GM21576 (cell line): ENCODE results near the gene IGFBP4.

ENCODE experiments used
- ATAC-seq: cut with Tn5 transposase; IDR thresholded peaks from one replicate; pipeline ENCODE4 v1.9.1; 2021; ENCODE audit warnings: mild to moderate bottlenecking, moderate library complexity; ENCODE audit not compliant: unreplicated experiment

The IGFBP4 gene

DNA sequence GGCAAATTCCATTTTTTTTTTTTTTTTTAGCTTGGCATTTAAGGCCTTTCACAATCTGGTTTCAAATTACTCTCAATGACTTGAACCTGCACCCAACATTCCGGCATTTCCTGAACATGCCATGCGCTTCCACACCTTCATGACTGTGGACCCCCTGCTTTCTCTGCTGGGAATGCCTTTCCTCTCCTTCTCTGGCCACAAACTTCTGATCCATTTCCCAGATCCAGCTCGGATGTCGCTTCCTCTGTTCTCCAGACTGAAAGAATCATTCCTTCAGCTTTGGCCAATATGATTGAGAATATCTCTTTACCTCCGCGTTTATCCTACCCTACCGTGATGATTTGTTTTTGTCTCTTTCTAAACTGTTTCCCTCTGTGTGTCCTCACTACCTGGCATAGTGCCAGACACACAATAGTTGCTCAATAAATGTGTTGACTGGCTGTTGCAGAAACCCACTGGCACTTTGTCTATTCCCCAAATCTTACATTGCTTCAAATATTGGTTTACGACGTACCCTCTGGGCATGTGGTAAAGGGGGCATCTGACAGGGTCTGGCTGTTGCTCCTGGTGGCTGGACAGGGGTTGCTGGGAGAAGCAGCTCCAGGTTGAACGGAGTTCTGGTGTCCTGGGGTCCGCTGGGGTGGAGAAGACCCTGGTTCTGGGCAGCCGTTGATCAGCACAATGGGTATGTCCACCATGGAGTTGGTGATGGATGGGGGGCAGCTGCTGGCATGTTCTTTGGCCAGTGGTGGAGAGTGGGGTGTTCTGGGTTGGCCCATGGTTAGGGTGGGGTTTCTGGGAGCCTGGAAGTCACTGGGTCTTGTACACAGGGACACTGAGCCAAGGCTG, 43.5 kb downstream of the IGFBP4 start:
- ATAC-seq, result no peak

DNA sequence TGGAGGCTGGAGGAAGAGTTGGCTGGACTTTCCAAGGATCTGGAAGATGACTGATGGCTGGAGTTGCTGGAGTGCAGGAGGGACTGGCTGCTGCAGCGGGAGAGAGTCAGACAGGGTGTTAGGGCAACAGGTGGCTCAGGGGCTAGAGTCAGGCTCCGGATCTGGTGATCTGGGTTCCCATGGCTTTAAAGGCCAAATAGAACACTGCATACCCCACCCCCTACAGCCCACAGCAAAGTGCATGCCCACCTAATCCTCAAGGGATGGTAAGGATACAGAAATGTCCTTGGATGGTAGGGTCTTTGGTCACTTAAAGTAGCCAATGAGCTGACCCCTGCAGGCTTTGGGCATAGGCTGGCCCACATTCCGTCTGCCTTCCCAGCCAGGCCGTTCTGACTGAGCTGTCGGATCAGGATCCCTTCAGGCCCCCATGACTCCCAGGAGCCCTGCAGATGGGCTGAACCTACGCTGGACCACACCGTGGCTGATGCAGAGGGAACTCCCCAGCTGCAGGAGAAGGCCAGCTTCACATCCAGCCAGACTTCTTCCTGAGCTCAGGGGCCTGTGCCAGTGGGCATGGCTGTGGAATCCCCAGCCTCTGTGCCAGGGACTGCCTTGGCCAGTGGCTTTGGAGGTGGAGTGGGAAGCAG, 44.2 kb downstream of the IGFBP4 start:
- ATAC-seq, result no peak

DNA sequence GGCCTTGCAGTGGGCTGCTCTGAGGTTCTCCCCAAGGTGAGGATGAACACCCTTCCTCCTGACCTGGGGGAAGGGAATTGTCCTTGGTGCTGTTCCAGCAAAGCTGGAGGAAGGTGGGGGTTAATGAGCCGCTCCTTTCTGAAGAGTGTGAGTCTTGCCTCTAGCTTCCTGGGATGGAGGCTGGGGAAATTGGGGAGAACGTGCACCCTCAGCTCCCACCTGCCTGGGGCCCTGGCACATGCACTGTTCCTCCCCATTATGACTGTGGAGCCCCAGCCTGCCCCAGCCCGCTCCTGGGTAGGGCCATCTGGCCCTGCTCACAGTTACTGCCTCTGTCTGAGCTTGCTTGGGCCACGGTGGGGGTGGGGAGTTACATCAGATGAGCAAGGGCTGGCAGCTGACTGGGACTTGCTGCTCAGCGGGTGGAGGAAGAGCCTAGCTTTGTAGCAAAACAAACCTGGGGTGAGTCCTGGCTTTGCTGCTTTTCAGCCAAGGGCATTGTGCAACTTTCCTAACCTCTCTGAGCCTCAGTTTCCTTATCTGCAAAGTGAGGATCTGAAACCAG, 47.1 kb downstream of the IGFBP4 start:
- no peak for ATAC-seq

DNA sequence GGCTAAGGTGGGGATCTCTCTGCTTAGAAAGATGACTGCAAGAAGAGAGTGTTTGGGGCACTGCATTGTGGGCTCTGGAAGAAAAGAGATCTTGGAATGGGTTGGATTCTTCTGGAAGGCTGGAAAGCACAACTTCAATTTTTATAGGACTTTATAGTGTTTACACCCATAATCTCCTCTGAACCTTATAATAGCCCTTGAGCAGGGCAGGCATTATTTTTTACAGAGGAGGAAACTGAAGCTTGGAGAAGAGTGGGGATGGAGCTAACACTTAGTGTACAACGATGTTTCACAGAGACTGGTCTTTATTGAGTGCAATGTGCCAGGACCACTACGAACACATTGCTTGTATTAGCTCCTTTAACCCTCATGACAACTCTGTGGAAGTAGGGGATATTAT, 47.7 kb downstream of the IGFBP4 start:
- no peak for ATAC-seq

DNA sequence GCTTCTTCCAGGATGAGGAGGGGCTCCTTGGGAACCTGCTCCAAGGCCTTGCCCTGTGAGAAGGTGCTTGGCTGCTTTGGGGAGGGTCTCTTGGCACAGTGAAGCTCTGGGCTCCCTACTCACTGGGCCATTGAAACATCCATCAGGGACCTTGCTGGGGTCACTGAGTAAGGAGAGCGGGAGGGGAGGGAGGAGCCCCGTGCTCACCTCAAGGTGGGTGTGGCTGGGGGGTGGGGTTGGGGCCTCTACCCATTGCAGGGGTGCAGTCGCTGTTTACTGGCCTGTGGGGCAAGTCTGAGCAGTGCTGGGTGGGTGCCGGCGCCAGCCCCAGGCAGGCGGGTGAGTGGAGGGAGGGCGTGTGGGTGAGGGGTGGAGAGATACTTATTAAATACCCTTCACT, 48.2 kb downstream of the IGFBP4 start:
- ATAC-seq, result no peak

DNA sequence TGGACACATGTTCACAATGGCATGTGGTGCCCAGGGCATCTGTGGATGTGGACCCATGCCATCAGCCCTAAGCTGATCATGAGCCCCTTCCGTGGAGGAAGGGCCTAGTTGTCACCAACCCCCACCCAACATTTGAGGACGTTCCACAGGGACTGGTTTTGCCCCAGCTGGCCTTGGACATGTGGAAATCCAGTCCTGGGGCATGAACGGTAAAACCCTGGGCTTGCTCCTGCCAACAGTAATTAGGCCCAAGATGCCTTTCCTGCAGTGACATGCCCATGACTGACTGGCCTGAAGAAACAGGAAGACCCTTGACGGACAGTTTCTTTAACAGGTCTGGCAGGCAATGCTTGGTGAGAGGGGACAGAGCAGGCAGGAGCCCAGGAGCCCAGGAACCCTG, 50.4 kb downstream of the IGFBP4 start:
- ATAC-seq, result no peak

DNA sequence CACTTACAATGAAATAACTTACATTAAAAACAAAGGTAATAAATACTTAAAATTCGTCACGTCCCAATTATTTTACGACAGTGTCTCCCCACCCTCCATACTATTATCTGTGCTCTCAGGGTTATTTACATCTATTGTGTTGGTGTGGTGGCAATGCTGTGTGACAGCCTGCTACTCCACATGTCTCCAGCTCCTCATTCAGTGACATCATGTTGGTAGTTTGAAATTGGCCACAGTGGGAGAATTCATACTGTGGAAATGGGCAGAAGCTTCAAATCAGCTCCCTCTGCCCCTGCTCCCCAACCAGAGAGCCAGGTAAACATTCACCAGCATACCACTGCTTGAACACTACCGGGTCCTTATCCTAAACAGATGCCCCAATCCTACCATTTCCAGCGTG, 51.9 kb downstream of the IGFBP4 start:
- ATAC-seq, result no peak

DNA sequence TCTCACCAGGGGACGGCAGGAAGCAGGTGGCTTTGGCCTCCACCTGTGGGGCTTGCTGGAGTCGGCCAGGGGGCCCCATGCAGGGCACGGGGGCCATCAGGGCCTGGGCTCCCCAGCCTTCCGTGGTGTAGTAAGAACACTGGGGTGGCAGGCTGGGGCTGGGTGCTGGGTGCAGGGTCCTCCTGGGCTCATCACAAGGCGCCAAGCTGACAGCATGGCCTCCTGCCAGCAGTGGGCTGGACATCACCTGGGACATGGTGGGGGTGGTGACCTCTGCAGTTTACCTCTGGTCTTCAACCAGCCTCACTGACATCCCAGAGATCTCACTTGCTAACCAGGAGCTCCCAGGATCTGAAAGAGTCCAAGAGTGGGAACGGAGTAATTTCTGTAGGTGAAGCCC, 52.9 kb downstream of the IGFBP4 start:
- ATAC-seq, result no peak

DNA sequence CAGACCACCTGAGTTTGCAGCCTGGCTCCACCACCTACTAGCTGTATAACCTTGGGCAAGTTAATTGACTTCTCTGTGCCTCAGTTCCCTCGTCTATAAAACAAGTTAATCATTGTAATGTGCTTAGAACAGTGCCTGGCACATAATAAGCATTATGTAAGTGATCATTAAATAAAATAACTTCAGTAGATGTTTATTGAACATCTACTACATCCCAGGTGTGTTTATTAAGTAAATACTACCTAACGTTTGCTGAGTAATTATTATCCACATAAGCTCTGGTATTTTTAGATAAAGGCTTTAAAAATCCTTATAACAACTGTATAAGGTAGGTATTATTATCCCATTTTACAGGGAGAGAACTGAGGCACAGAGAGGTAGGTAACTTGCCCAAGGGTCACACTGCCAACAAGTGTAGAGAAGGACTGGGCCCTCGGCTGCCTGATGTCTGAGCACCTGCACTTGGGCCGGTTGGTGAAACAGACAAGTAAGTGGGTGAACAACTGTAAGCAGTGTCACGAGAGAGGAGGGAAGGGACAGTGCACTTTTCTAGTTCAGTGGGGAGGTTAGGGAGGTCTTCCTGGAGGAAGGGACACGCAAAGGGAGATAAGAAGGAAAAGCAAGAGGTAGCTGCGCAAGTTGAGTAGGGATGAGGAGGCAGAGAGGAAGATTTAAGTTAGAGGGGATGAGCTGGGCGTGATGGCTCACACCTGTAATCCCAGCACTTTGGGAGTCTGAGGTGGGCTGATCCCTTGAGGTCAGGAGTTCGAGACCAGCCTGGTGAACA, 53.6 kb downstream of the IGFBP4 start:
- ATAC-seq, result no peak

DNA sequence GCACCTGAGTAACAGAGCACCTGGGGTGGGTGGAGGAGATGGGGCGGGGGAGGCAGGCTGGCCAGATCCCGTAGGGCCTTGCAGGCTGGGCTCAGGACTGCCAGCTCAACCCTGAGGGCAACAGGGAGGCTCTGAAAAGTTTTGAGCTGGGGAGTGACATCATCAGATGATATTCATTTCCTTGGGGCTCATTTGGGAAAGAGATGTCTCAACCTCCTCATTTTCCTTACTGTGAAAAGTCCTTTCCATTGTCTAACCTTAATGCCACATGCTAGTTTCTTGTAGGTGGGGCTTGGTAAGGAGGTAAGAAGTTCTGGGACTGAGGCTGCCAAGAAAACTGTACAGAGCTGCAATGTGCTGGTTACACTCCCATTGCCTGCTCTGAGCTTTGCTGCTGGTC, 54.4 kb downstream of the IGFBP4 start:
- no peak for ATAC-seq

DNA sequence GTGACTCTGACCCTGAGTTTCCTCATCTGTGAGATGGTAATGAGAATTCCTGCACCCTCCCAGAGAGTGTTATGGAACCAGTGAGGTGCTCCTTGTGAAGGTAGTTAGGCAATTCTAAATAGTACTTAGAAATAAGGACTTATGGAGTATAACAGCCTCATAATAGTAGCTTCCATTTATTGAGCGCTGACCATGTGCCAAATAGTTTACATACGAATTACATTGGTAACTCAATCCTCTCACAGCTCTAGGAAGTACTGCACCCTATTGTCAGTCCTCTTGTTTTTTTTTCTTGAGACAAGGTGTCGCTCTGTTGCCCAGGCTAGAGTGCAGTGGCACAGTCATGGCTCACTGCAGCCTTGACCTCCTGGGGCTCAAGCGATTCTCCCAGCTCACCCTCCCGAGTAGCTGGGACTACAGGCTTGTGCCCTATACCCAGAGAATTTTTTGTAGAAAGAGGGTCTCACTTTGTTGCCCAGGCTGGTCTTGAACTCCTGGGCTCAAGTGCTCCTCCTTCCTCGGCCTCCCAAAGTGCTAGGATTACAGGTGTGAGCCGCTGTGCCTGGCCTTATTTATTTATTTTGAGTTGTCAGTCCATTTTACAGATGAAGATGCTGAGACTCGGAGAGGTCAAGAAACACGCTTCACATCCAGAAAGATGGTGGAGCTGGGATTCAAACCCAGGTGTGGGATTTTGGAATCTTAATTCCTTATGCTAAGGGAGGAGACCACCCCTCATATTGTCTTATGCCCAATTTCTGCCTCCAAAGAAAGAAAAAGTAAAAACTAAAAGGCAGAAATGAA, 55.2 kb downstream of the IGFBP4 start:
- no peak for ATAC-seq

DNA sequence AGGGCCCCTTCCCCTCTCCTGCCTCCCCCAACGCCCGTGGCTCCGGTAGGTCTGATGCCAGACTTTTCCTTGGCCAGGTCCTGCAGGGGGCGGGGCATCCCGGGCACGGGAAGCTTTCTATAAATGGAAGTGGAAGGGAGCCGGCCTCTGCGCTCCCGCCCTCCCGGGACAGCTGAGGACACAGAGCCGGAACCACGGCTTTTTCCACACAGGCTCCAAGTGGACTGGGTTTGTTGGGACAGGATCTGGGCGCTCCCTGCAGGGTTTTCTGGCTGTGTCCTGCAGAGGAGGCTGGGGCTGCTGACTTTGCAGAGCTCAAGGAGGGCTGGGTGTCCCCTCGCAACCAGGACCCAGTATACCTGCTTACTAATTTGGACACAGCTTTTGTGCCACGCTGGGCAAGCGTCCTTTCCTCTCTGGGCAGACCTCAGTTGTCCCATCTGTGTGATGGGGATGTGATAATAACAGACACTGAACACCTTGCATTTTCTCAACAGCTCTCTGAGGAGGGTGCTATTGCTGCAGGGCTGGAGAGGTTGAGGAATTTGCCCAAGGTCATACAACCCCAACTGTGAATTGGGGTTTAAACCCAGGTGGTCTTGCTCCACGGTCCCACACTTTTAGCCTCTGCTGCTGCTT, 56.4 kb downstream of the IGFBP4 start:
- ATAC-seq, result no peak

DNA sequence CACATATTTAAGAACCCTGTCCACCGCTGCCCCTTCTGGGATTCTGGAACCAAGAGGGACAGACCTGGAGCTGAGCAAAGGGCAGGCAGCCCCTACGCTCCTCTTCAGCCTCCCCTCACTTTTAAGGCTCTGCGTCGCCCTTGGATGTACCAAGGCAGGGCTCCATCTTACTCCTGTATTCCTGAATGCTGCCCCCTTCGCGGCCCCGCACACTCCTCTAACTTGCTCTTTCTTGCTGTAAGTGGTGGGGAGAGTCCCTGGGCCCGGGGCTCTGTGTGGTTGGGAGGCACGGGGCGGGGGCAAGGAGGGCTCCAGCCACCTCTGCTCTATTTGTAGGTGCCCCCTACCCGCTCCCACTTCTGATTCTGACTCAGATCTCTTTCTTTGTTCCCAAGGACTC, 56.9 kb downstream of the IGFBP4 start:
- ATAC-seq, result no peak

DNA sequence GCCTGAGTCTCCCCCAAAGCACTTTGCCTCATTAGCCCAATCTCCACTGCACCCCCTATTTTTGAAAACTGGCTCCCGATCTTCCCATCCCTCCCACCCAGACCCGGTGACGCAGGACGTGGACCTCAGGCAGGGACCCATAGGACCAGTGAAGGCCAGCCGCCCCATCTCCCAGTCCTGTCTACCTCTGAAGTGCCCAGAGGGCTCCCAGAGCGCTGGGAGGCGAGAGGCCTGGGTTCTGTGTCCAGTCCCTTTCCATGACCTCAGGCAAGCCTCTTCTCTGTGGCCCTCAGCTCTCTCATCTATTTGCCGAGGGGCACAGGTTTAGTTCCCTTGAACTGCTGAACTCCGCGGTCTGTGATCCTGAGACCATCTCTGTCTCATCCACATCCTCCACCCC, 57.5 kb downstream of the IGFBP4 start:
- no peak for ATAC-seq

DNA sequence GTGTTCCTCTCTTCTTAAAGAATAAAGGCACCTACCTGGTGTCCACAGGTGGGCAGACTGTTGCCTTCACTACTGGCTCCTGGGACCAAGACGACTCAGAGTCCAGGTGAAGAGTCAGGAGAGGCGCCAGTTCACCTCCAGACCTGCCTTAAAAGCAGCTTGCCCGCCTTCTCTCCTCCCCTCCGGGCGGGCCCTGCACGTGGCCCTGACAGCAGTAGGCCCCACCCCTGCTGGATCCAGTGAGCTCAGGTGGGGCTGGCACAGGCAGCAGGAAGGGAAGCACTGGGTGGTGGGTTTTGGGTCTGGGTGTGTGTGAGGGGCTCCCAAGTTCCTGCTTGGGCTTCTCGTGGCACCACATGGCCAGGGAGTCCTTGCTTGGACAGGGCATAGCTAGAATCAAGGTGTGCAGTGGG, 58.3 kb downstream of the IGFBP4 start, which contains the start of gene TNS4:
Gene TNS4, minus strand, starts transcription at position 125 of the 413 bp plus-strand sequence. CDS start 5,198 bp downstream, outside the sequence.
- ATAC-seq, result no peak

DNA sequence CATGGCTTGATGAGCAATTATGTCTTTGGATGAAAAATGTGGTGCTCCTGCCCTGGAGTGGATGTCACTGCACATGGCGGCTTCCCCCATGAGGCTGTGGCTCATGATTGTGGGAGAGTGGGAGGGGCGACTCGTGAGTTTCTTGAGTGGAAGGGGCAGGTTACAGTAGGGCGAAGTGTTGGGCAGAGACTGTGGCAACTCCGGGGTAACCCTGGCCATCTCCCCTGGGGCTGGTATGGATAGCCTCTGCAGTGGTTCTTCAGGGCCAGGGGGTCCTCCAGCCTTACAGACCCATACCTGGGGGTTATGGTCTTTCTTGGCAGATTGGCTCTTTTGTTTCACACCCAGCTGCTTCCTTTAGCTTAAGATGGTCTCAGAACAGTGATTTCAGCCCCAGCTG, 59.5 kb downstream of the IGFBP4 start:
- no peak for ATAC-seq

DNA sequence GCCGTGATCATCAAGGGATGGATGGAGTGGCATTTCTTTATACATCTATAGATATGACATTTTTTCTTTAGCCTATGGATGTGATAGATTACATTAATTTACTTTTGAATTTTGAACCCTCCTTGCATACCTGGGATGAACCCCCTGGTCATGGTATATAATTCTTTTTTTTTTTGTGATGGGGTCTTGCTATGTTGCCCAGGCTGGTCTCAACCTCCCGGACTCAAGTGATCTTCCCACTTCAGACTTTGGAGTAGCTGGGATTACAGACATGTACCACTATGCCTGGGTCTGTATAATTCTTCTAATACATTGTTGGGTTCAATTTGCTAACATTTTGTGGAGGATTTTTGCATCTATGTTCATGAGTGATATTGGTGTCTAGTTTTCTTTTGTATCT, 59.9 kb downstream of the IGFBP4 start:
- no peak for ATAC-seq

DNA sequence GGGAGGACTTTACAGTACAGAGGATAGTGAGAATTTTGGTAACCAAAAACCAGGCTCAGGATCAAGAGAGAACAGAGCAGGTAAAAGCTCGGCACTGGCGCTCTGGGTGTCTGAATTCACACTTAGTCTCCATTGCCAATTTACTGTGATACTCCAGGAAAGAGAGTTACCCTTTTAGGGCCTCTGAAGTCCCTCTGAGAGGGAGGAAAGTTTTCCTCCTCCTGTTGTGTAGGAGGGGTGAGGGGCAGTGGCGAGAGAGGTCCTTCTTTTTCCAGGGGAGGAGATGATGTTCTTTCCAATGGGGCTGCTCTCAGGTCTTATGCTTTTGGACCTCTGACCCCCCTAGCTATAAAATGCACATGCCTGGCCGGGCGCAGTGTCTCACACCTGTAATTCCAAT, 63.5 kb downstream of the IGFBP4 start:
- ATAC-seq, result no peak
